GM18951 (cell line): Measurements from ENCODE around the gene ABRACL.

Experiments used
- POLR2A ChIP-seq: IDR thresholded peaks from 4 replicates; pipeline ENCODE4 v1.6.1; 2011; ENCODE audit warnings: mild to moderate bottlenecking; ENCODE audit not compliant: insufficient read length, insufficient read depth; ENCODE audit errors: extremely low read depth
- in situ Hi-C: fragments of 300-500 bp; cut with MboI; formaldehyde crosslinking; loops from one replicate; pipeline ENCODE4 v1.12.0; 2022; ENCODE audit warnings: low sequenced_read_pairs, mixed read lengths, inconsistent platforms; ENCODE audit not compliant: unreplicated experiment

ABRACL gene

GRCh38 chr6:138996524-138996923, 32.0 kb upstream of the ABRACL start:
- in situ Hi-C loops = no loop called here
- no peak for TF ChIP-seq POLR2A

DNA sequence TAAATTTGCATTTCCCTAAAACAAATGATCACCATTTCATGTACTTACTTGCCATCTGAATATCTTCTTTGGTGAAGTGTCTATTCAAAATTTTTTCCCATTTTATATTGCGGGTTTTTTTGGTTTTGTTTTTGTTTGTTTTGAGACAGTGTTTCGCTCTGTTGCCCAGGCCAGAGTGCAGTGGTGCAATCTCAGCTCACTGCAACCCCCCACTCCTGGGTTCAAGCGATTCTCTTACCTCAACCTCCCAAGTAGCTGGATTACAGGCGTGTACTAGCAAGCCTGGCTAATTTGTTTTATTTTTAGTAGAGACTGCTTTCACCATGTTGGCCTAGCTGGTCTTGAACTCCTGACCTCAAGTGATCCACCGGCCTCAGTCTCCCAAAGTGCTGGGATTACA, 31.4 kb upstream of the ABRACL start:
- in situ Hi-C loops = no loop called here

DNA sequence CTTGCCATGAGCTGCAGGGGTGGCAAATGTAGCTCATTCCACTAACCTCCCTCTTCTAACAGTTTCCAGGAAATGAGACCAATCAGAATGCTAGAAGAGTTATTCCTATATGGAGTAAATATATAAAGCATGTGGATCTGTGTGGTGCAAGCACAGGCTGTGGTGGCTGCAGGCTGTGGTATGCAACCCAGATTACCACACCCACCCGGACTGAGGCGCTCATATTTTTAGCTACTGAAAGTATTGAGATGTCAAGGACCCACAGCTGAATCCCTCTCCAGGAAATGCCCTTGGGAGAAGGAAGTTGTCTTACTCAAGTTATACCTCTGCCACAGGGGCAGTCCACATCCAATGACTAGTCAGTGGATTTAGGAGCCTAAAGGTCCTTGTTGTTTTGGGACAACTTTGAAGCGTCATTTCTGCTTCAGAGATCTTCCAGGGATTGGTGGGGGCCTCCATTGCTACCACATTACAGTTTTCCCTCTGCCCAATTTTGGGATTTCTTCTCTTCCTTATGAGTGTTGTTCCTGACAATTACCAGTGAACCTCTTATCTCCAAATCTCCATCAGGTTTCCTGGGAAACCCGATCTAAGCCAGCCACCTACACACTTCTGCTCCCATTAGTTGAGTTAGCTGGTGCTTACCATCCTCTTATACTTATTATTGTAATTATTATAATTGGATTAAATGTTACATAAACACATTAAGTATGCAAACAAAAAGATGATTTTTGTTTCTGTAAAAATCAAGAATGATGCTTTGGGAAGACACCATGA, 28.4 kb upstream of the ABRACL start:
- TF ChIP-seq POLR2A = no peak
- in situ Hi-C loops = no loop called here

More for the DNA sequence above, 31.4 kb upstream of the ABRACL start:
- no peak for TF ChIP-seq POLR2A

DNA sequence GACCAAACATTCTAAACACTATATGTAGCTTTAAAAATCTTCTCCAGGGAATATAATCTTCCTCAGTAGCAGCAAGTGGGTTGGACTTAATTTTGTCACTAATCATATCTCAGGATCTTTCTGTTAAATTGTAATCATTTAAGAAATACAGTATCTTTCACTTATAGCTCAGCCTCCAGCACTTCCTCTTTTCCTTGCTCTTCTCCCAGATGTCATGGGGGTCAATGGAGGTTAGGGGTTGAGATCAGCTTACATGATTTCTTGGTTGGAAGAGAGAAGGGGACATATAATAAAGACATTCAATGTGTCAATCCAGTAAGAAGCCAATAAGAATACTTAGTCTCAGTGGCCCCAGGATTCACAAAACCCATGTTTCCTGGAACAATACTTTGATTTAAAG, 24.8 kb upstream of the ABRACL start:
- in situ Hi-C loops = no loop called here
- no peak for TF ChIP-seq POLR2A

DNA sequence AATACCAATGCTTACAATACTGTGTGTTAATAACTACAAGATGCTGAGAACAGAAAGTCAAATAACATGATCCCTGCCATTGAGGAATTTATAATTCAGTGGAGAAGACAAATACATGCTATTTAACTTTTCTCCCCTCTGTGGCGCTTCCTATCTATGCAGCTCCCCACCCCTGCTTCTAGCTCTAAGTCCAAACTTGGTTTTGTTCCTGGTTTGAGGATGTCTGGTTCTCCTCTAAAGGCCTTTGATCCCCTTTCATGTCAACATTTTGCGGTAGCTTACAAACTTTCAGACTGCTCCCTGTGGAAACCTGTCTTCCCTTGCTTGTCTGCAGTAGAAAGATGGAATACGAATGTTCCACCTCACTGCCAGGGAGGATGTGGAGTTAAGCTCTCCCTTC, 22.1 kb upstream of the ABRACL start:
- in situ Hi-C loops = no loop called here
- TF ChIP-seq POLR2A = no peak

DNA sequence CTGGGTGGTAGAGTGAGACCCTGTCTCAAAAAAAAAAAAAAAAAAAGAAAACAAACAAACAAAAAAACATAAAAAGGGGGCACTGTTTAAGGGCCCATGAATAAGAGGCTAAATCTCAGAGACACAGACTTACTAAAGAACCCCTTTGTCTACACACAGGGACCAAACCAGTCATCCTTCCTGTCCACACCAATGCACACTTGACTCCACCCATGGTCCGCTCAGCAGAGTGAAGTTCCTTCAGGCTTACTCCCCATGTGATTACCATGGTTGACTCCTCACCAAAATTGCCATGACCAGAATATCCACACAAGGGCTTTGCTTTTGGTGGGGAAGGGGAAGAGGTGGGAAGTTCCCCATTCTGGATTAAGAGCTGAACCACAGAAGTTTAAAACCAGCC, 21.1 kb upstream of the ABRACL start:
- in situ Hi-C loops = no loop called here
- TF ChIP-seq POLR2A = no peak

GRCh38 chr6:139008117-139008516, 20.4 kb upstream of the ABRACL start:
- in situ Hi-C loops = no loop called here
- no peak for TF ChIP-seq POLR2A

DNA sequence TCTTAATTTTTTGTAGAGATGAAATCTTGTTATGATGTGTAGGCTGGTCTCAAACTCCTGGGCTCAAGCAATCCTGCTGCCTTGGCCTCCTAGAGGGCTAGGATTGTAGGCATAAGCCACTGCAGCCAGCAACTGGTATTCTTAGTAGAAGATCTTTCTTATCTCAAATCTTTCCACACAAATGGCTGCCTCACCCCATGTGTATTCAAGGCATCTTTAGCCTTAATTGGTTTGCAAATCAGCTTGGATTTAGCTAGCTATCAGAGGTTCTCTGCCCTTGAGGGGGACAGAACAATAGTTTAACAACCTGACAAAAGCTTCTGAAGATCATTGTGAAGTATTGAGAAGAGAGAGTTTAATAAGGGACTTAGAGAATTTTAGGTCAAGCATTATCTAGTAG, 17.9 kb upstream of the ABRACL start:
- no peak for TF ChIP-seq POLR2A
- in situ Hi-C loops = no loop called here

GRCh38 chr6:139011980-139012379, 16.6 kb upstream of the ABRACL start:
- in situ Hi-C loops = no loop called here
- no peak for TF ChIP-seq POLR2A

GRCh38 chr6:139013185-139013800, 15.3 kb upstream of the ABRACL start:
- TF ChIP-seq POLR2A = no peak
- in situ Hi-C loops = no loop called here

DNA sequence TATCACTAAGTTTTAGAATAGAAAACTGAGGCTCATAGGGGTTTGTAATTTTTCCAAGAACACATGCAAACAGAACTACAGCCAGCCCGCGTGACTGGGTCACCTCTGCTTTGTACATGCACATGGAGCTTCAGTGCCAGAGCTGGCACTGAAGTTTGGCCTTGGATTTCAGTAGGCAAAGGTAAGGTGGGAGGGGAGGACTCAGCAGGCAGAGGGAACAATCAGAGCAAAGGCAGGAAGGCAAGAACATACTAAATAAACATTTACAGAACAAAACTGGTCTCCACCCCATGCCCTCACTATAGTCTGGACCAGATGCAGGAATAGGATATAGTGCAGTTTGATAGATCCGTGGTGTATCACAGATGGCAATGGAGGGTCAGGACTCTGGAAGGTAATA, 13.6 kb upstream of the ABRACL start:
- no peak for TF ChIP-seq POLR2A
- in situ Hi-C loops = no loop called here

- TF ChIP-seq POLR2A = no peak
Observed at GRCh38 chr6:139016337-139017213, 12.0 kb upstream of the ABRACL start.

DNA sequence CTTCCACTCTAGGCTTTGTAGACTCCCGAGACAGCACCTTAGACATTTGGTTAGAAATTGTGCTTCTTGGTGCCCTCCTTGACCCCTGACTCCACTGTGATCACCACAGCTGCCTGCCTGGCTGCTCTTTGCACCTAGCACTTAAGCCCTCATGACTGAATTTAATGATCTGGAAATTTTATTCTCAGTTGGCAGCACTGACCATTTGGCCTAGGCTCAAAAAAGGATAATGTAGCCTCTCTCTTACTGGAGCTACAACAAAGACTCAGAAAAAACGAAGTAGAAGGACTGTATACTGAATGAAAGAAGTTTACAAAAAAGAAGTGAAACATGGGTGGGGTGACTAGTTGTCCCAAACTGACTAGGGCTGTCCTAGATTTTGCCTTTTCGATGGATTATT, 11.3 kb upstream of the ABRACL start:
- TF ChIP-seq POLR2A = no peak
- in situ Hi-C loops = no loop called here

More at GRCh38 chr6:139016337-139017213, 12.0 kb upstream of the ABRACL start:
- in situ Hi-C loops = no loop called here
